Stimulated activated CD4-positive, alpha-beta T cell treated with anti-CD3 and anti-CD28 coated beads, Interleukin-12 subunit alpha, Interleukin-12 subunit beta, amount 100 ng/mL, for 24 hours (primary cell): Measurements from ENCODE around the gene P2RY11.

Source experiments
- DNase-seq, 2 experiments: peaks; one replicate each; pipeline ENCODE4 v3.0.0-alpha.2; 2020; ENCODE audit warnings: low read depth in 2 of 2

The P2RY11 gene

DNA sequence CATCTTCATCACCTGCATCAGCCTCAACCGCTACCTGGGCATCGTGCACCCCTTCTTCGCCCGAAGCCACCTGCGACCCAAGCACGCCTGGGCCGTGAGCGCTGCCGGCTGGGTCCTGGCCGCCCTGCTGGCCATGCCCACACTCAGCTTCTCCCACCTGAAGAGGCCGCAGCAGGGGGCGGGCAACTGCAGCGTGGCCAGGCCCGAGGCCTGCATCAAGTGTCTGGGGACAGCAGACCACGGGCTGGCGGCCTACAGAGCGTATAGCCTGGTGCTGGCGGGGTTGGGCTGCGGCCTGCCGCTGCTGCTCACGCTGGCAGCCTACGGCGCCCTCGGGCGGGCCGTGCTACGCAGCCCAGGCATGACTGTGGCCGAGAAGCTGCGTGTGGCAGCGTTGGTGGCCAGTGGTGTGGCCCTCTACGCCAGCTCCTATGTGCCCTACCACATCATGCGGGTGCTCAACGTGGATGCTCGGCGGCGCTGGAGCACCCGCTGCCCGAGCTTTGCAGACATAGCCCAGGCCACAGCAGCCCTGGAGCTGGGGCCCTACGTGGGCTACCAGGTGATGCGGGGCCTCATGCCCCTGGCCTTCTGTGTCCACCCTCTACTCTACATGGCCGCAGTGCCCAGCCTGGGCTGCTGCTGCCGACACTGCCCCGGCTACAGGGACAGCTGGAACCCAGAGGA lies 2.6 kb downstream of the P2RY11 start:
- no peak for DNase-seq

DNA sequence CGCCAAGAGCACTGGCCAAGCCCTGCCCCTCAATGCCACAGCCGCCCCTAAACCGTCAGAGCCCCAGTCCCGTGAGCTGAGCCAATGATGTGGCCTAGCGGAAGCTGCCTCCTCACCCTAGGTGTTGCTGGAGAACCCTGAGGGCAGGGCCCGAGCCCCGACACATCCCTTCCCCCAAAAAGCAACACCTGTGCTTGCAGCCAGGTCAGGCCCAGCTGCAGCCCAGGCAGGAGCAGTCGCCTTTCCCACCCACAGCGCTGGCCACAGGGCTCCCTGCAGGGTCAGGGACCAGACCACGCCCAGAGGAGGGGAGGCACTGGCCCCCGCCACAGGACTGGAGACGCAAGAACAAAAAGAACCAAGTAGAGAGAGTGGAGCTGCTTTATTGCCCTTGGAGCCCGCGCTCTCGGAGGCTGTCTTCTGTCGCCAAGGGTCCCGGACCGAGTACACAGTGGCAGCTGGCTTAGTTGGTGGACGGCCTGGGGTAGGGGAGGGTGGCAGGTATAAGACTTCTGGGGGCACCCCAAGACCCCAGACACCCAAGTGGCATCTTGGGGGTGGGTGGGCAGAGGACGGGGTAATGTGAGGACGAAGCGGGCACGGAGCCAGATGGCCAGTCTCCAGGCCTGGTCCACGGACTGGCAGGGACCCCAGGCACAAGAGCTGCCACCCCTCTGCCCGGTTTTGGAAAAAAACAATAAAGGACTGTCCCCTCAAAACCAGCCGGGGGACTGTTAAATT lies 3.3 kb downstream of the P2RY11 start:
- no peak for DNase-seq

DNA sequence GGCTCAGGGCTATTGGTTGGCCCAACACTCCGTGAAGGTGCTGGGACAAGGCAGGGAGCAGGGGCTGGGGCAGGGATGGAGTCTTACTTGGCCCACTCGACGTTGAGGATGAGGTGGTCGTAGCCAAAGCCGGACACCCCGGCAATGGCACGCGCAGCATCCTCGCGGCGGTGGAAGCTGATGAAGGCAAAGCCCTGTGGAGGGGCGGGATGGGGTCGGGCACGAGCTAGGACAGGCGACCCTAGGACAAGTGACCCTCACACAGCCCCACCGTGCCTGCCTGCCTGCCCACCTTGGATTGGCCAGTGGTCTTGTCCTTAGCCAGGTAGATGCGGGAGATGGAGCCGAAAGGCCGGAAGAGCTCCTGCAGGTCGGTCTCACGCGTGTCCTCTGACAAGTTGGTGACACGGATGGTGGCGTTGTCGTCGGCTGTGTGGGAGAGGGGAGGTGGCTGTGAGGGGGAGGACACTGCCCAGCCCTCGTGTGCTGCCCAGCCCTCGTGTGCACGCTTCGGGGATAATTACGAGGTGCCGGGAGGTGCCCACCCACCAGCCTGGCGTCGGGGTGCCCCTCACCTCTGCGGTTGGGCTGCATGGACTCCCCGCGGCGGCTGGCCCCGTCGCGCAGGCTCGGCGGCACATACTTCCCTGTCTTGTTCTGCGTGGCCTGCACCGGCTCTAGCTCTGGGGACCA lies 4.0 kb downstream of the P2RY11 start:
- DNase-seq = no peak

DNA sequence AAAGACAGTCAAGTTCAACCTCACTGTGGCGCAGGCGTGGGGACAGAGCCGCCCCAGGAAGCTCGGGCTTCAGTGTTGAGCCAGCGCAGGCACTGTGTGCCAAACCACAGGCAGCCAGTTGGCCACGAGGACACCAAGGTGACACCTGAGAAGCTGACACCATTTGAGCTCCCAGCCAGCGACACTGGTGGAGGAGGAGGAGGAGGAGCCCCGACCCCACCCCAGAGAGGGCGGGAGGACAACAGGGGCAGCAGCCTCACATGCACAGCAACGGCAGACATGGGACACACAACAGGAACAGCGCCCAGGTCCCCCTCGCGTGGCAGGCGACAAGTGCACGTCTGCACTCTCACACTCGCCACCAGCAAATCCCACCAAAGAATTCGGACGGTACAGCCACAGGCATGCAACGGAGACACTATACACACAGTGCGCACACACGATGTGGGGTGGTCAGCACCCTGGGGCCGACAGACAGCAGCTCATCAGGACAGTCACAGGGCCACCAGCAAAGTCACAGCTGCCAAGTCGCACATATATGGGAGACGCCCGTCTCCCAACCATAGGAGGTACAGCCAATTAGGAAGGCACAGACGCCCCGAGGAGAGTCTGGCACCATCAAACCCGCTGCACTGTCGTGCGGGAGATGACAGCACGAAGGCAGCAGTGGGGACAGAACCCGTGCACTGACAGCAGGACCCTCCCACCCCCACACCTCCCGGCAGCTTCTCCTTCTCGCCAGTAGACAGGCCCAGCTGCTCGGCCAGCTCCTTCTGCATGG lies 4.8 kb downstream of the P2RY11 start:
- no peak for DNase-seq

DNA sequence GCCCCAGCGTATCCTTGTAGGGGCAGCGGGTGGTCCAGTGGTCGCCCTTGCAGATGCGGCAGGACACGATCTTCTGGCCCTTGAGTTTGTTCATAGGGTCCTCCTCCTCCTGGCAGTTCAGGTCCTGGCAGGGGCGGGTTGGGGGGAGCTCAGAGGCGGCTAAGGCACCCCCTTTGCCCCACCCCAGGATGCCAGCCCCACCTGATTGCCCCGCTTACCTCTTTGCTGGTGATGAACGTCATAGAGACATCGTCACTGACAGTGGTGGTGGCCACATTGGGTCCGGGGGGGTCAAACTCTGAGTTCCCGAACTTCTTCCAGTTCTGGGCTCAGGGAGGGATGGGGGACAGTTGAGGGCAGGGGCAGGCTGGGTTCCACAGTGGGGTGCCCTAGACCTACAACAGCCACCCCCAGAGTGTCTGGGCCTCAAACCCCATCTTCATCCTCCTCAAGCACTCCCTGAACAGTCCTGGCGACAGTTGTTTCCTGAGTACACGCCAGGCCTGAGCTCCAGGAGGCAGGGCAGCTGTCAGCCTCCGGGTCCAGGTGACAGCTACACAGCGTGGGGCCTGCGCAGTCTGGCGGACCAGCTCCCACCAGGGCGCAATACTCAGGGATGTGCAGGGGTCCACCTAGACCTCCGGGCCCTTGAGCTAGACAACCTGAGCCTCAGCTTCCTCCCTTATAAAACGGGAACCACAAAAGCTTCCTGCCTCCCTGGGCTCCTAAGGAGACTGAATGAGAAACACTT lies 5.5 kb downstream of the P2RY11 start:
- no peak for DNase-seq

DNA sequence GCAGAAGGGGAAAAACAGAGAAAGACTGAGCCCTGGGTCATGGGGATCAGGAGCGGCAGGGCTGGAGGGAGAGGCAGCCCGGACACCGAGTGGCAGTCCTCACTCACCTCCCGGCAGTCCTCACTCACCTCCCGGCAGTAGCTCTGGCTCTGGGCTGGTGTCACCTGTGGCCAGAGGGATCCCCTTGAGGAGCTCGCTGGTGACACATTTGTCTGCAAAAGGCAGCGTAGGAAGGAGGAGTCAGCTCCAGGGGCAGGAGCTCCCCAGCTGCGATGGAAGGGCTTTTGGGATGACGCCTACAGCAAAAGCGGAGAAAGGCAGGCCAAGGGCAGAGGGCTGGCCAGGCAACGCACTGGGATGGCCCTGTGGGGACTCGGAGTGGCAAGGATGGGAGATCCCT lies 7.5 kb downstream of the P2RY11 start:
- DNase-seq = no peak

DNA sequence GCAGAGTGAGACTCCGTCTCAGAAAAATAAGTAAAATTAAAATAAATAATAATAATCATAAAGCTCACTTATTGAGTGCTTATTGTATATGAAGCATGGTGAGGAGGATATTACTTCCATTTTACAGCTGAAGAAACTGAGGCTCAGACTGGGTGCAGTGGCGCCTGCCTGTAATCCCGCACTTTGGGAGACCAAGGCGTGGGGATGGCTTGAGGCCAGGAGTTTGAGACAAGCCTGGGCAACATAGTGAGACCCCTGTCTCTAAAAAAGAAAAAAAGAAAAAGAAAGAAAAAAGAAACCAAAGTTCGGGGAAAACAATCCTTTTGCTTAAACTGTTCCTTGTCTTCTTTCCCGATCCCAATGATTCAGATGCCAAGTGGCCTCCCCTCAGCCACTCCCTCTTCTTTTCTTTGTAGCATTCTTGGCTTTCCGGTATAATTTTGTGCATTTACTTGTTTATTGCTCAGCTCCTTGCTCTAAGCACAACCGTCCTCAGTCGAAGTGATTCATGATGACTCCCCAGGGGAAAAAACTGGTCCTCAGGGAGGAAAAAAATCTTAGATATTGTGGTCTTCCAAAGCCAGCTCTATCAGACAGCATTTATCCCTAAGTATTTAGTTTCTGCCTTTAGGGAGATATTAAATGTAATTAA lies 9.2 kb downstream of the P2RY11 start:
- no peak for DNase-seq

DNA sequence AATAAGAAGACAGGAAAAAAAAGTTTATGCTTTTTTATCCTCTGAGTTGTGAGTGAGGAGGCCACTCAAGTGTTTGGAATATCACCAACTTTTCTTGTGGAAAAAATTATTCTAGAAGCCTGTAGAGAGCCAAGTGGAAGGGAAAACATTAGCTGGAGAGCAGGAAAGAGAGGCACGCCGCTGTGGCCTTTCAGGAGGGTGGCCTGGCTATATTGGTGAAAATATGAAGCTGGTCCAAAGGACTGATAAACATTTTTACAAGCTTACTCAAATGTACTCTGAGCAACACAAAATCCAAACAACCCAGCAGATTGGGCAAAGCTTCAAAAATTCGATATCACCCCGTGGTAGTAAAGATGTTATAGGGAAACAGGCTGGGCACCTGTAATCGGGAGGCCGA lies 10.6 kb downstream of the P2RY11 start:
- no peak for DNase-seq

DNA sequence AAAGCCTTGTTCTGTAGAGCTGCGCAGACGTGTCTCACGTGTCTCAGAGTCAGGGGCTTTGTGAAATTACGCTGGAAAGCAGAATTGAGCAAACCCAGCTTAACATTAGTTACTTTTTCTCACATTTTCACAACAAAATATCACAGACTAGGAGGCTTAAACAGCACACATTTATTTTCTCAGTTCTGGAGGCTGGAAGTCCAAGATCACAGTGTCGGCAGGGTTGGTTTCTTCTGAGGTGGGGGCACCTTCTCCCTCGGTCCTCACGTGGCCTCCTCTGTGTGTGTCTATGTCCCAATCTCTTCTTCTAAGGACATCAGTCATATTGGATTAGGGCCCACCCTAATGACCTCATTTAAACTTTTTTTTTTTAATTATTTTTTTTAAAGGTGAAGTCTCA lies 12.9 kb downstream of the P2RY11 start:
- no peak for DNase-seq

DNA sequence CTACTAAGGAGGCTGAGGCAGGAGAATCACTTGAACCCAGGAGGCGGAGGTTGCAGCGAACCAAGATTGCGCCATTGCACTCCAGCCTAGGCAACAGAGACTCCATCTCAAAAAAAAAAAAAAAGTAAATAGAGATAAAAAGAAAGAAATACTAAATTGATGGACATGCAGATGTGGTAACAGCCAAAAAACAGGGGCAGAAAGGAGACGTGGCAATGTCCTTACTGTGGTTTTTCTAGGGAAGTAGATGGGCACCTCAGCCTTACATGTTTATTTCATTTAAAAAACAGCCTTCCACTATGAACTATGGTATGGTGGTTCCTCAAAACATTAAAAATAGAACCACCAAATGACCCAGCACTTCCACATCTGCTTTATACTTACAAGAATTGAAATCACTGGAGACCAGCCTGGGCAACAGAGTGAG lies 14.7 kb downstream of the P2RY11 start:
- DNase-seq = no peak

DNA sequence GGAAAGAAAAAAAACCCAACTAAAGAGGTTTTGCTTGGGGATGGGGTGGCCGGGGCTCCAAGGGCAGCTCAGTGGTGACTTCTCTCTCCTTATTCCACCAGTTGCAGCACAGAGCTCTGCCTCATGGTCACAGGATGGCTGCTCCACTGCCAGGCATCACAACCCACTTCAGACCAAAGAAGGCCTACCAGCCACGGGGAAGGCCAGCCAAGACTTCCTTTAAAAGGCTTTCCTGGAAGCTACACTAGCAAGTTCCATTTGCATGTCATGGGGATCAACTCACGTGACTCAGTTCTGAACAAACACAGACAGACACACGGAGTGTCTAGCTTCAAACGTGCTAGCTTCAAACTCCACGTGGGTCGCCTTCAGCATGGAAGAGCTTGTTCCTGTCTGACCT lies 21.4 kb downstream of the P2RY11 start:
- DNase-seq = no peak

DNA sequence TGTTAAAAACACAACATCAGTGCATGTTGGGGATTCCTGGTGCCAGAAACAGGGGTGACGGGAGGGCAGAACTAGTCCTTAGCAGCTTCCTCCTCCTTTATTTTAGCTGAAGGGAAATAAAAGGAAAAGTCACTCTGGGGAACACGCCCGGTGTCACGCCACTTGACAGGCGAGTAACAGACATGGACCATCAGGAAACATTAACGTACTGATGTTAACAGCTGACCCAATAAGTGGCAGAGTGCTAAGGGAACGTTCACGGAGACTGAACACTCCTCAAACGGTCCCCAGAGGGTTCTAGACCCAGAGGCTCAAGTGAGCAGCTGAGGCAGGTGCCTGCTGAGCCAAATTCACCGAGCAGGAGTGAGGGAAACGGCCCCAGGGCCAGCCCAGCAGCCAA lies 22.1 kb downstream of the P2RY11 start:
- DNase-seq = no peak

DNA sequence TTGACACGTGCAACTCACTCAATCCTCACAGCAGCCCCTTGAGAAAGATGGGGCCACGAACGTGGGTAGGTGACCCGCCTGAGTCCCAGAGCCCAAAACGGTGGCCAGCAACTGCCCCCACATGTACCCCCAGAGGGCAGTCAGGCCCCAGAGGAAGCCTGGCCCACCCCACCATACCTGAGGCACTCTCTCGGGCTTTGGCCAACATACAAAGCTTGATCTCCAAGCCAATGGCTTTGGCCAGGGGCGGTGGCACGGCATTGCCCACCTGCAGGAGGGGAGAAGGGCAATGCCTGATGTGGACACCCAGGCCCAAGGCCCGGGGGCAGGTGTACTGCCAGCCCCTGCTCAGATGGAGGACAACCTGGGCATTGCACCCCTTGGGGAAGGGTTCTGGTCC lies 22.5 kb downstream of the P2RY11 start:
- DNase-seq = no peak

DNA sequence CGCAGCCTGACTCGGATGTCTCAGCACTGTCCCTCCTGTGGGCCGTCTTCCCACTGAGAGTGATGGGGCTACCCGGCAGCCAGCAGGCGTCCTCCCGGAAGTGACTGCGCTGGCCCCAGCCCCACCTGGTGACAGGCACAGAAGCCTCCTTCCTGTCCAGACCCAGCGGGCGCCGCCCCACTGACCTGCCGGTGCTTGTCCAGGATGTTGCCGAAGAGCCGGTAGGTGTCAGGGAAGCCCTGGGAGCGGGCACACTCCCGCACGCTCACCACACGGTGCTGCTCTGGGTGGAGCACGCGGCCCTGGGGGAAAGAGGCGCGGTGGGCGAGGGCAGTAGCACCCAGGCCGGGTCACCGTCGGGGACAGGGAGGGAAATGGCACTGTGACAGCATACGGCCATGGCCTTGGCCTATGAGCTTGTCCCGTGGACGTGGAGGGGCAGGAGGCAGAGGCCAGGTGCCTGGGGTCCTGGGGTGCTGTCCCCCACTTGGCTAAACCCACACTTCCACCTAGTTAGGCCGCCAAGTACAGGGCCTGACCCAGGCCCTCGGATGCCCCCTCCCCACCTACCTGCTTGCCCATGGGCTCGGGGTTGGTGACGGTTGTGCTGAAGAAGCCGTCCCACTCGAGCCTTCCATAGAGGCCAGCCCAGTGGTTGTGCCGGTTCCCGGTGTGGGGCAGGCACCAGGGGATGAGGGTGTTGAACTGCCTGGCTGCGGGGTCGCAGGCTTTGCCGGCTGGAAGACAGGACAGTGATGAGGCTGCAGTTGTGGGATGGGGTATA lies 24.2 kb downstream of the P2RY11 start:
- no peak for DNase-seq

DNA sequence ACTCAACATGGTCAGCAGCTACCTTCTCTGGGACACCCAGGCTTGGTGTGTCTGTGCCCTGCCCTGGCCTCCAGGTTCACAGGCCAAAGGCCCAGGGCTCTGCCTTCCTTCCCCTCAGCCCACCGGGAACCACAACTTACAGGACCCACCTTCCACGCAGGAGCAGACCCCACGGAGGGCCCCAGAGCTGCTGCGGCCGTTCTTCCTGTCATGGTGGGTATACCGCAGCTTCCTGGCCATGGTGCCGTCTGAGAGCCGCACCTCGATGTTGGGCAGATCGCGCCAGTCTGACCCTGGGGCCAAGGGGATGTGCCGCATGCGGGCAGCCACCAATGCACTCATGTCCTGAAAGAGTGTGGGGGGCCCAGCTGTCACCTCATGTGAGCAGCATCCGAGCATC lies 25.4 kb downstream of the P2RY11 start:
- DNase-seq = no peak

DNA sequence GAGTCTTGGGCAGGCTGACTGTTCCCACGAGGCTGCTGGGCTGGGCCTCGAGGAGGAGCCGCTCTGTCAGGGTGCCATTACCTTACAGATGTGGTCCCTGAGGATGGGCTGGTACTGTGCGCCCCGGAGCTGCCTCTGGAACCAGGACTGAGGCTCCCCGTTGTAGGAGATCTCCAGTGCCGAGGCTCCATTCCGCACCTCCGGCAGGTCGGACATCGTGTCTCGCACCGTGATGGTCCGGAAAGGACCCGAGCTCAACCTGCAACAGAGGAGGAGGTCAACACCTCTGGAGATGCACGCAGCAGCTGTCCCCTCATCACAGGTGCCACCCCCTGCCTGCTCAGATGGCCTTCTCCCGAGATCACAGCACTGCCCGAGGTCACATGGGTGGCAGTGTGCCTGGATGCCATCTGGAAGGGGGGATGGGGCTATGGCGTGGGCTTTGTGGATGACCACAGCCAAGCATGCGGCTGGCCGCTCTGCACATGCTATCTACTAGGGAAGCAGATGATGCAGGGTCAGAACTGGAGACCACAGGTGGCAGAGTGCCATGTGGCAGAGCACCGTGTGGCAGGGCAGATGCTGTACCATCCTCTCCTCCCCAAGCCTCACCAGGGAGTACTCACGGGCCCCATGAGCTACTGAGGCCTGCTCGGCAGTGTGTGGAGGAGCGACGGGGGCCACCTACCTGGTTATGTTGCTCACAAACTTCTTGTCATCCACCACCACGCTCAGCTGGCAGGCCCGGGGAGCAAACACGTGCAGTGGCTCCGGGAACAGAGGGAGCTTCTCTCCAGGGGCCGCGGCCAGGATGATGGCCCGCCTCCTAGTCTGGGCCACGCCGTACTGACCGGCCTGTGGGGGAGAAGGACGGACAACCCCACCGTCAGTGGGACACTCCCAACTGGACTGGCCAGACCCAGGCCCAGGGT lies 26.5 kb downstream of the P2RY11 start:
- DNase-seq = no peak

DNA sequence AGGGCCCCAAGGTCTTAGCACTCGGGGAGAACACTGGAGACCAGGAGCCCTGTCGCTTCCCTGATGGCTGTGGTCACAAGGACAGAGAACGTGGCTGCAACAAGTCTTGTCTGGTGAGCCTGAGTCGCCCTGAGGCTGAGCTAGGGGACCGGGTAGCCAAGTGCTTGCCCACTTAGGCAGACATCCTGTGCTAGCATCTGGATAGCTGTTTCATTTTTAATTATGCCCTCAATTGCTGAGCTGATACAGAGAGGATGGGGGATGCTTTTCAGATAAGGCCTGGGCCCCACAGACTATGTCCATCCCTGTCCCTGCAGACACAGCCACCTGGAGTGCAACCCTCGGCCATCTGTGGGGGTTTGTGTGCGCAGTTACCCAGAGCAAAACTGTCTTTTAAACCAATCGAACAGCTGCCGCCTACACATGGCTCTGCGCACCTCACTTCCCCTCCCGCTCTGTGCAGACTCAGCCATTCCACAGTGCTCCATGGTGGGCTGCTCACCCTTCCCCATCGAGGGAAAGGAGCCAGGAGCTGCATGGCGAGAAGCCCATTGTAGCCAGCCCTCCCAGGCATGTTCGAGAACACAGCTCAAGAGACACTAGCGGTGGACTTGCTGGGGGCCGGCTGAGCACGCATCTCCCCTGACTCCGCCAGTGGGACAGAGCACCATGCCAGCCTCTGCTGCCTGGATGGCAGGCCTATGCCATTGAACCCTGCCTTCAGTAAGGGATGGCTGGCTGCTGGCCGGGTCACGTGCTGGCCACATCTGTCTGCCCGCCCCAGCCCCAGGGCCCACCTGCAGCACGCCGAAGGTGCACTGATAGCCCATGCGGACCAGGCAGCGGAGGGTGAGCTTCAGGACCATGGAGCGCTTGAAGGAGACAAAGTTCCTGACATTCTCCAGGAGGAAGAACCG lies 27.6 kb downstream of the P2RY11 start:
- DNase-seq = no peak

DNA sequence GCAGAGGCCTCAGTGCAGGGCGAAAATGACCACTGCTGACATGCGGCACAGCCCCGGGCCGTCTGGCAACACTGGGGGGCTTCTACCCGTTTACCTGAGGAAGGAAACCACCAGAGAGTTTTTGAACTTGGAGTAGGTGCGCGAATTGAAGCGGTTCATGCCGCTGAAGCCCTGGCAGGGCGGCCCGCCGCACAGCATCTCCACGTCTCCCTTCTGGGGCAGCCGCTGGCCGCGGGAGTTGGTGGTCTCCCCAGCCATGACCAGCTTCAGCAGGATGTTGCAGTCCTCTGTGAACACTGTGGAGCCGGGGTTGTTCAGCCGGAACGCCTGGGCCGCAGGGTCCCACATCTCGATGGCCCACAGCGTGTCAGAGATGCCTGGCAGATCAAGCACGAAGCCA lies 28.5 kb downstream of the P2RY11 start:
- no peak for DNase-seq
